Activated naive CD8-positive, alpha-beta T cell treated with anti-CD3 and anti-CD28 coated beads, Interleukin-2, amount 50 U/mL, for 16 hours (primary cell): ENCODE measurements around the gene LSM8.
"Not testable (repeated sequence)": the region's sequence is repeated elsewhere in the genome, so short reads cannot be mapped to it uniquely, and the experiment has no call there.

Source experiments
- DNase-seq: peaks from one replicate; pipeline ENCODE4 v3.0.0-alpha.2; 2020; ENCODE audit warnings: low read depth, low spot score

LSM8 gene

DNA sequence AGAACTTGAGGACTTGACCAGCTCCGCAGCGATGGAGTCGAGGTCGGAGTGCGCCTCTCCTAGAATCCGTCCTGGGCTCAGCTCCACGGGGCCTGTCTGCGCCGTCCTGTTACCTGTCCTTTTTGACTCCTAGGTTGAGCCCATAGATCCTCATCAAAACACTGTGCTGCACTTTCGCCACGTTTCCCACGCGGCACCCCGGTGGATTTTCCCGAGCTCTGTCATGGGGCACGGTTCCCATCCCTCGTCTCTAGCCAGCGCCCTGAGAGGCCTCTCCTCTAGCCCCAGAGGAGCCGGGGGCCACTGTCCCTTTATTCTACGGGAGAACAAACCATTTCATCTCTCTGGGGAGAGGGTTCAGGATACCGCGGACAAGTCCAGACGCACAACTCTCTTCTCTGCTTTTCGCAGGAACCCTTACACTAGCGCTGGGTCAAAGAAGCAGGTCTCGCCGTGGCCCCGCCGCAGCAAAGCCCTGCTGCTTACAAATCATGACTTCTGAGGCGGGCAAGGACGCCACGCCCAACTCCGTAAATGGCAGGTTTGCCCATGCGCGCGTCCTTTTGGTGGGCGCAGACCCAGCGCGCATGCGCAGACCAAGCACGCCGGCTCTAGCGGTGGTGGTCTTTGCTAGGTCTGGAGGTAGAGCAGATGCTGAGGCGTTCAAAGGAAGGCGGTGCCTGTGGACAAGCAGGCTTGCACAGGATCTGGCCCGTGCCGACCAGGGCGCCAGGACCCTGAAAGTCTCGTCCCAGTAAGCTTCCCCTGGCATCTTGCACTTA is 30.3 kb downstream of the LSM8 start:
- DNase-seq: peak; percentile 68

- no peak for DNase-seq
Measured at GRCh38 chr7:118214833-118215182, 30.8 kb downstream of the LSM8 start.

- DNase-seq: no peak
Measured at GRCh38 chr7:118217210-118217619, 33.3 kb downstream of the LSM8 start.

DNA sequence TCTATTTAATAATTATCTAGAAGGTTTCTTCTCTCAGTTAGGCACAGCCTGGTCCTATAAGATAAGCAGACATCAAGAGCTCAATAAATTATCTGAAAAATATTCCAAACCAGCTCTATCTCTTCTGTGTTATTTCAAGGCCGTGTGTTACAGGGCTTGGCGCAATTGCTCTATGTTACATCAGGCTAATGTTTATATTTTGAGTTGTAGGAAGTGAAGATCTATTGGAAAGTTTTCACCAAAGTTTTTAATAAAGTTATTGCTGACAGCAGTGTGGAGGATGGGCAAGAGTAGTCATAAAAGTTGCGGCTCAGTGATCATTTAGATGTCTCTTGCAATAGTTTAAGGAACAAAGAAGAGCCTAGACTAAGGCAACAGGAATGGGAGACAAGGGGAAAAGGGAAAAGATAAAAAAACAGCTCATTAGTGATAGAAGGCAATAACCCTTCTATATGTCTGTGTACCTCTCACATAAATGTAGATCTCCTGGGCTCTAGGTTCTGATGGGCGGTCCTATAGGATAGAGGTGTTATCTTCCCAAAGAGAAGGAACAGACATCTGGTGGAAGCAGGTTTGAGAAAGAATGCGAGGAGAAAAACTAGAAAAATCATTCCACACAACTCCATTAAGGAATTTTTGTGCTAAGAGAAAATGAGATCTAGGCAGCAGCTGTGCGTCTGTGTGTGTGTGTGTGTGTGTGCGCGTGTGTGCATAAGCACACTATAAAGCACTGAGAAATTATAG is 34.6 kb downstream of the LSM8 start:
- no peak for DNase-seq

DNA sequence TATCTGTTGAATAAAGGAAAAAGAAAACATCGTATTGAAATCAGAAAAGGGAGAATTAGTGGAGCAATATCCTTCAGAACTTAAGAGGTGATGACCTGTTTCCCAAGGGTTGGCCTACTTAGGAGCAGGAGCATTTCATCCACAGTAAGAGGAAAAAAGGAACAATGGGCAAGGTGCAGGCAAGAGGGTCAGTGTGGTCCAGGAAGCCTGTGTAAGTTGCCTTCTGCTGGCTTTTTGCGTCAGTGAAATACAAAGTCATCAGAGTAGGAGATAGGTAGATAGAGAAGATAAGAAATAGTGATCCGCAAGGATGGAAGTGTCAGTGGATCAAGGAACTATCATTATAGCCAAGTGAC is 35.2 kb downstream of the LSM8 start:
- no peak for DNase-seq

DNA sequence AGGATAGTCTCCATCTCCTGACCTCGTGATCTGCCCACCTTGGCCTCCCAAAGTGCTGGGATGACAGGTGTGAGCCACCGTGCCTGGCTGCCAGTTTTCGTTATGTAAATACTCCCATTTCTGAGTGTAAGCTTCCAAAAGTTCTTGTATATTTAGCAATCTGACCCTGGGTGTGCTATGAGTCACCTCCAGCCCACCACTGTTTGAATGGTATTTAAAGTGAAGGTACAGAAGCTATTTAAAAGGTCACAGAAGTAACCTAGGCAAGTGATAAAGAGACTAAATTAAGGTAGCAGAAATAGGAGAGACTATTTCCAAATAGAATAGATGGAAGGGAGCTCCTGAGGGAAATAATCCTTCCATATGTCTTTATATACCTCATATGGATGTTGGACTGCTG is 36.6 kb downstream of the LSM8 start:
- no peak for DNase-seq

GRCh38 chr7:118222591-118222990 is 38.6 kb downstream of the LSM8 start:
- DNase-seq: no peak

- no peak for DNase-seq
Measured at GRCh38 chr7:118224521-118224920, 40.6 kb downstream of the LSM8 start, which contains the start of gene ANKRD7. TSS of gene ANKRD7 (plus strand) at chr7:118224704. CDS start at chr7:118224831, 127 bp downstream.

GRCh38 chr7:118232837-118233236 is 48.9 kb downstream of the LSM8 start:
- DNase-seq: no peak

GRCh38 chr7:118233799-118234198 is 49.8 kb downstream of the LSM8 start:
- no peak for DNase-seq

GRCh38 chr7:118239014-118239413 is 55.0 kb downstream of the LSM8 start:
- no peak for DNase-seq

- DNase-seq: not testable (repeated sequence)
Measured at GRCh38 chr7:118240320-118240719, 56.4 kb downstream of the LSM8 start.
